Measurements from ENCODE around the gene MLKL. TPM values are rescaled to one million over a fixed set of nuclear protein-coding genes. Genes with fewer than 3 reads are reported as not detected.
"Not testable (repeated sequence)": the region's sequence is repeated elsewhere in the genome, so short reads cannot be mapped to it uniquely, and the experiment has no call there.

The MLKL gene
- total and polyA plus RNA-seq, 2 donors (not counting 3 experiments of a cell fraction or from before 2014, with no cell fraction given): 8.1 to 26.5 TPM

DNA sequence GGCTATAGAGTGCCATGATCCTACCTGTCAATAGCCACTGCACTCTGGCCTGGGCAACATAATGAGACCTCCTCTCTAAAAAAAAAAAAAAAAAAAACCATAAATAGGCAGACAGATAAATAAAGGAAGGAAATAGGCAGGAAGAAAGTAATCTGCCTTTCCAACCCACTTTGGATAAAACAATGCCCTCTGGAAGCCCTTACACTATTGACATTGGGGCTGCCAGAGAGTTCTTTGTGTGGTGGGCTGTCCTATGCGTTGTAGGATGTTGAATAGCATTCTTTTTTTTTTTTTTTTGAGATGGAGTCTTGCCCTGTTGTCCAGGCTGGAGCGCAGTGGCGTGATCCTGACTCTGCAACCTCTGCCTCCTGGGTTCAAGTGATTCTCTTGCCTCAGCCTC lies 26.8 kb downstream of the MLKL start:
- Histone ChIP-seq H3K4me1 (ENCODE audit: control insufficient read depth, extremely low read depth, insufficient read depth, low read length) (no peaks in the 10 kb centered on the region), H3K27ac (ENCODE audit: insufficient read depth, low read depth, low read length) (no peak overlapping the region), H3K36me3 (ENCODE audit: control insufficient read depth in 2 of 2, extremely low read depth in 1 of 2, insufficient read depth in 2 of 2, low read length in 2 of 2) (peaks cover 3 to 6% of the 10 kb centered on the region in 2 experiments), H2AFZ (ENCODE audit: low read depth, low read length) (no peak overlapping the region), H3K9ac (replicated peaks; ENCODE audit: extremely low read depth, insufficient read depth, low read length) (no peak overlapping the region), H3K4me2 (ENCODE audit: insufficient read depth, low read length) (no peak overlapping the region), H3K27me3 (ENCODE audit: control insufficient read depth in 2 of 2, insufficient read depth in 2 of 2, low read length in 2 of 2) (no peaks in the 10 kb centered on the region), H4K20me1 (replicated peaks; ENCODE audit: control insufficient read depth, extremely low read depth, insufficient read depth, low read length) (no peaks in the 10 kb centered on the region), H3K9me3 (replicated peaks; ENCODE audit: control insufficient read depth, insufficient read depth, low read length) (no peaks in the 10 kb centered on the region), H3K9me1 (replicated peaks; ENCODE audit: control insufficient read depth, extremely low read depth, insufficient read depth, low read length) (no peaks in the 10 kb centered on the region), H3K79me2 (ENCODE audit: control insufficient read depth, insufficient read depth, low read length) (no peaks in the 10 kb centered on the region), H3K4me3 (replicated peaks in 1 of 3; ENCODE audit: insufficient read depth in 1 of 3, low read depth in 1 of 3, low read length in 3 of 3) (no peak overlapping the region)
- intact Hi-C loops (cut with micrococcal nuclease) (no loop called here), dilution Hi-C loops (cut with MboI; ENCODE audit: extremely low pct_ligation_motif_present, low sequenced_read_pairs) (no loop called here)
- FAIRE-seq (no peak), DNase-seq (ENCODE audit: low read depth, low spot score) (no peak)
- ChIA-PET POLR2A (no interaction called here), CTCF (no interaction called here)
- TF ChIP-seq FOS (IDR thresholded peaks at IDR 0.05; ENCODE audit: borderline replicate concordance, insufficient read depth, low read length) (no peak), POLR2A (IDR thresholded peaks at IDR 0.05; ENCODE audit: low read depth, low read length) (no peak), EZH2 (IDR thresholded peaks at IDR 0.05; ENCODE audit: borderline replicate concordance, low read depth, low read length, severe bottlenecking) (no peak), JUN (IDR thresholded peaks at IDR 0.05; ENCODE audit: borderline replicate concordance, insufficient read depth, insufficient read length, low read depth) (no peak), POLR2AphosphoS5 (IDR thresholded peaks at IDR 0.05; ENCODE audit: insufficient read depth, low read depth, low read length) (no peak), MYC (IDR thresholded peaks at IDR 0.05; ENCODE audit: low read depth, low read length) (no peak), GATA2 (IDR thresholded peaks at IDR 0.05; ENCODE audit: insufficient read depth, insufficient read length, low read depth, low read length) (no peak)
- TF ChIP-seq, protein P1, sequence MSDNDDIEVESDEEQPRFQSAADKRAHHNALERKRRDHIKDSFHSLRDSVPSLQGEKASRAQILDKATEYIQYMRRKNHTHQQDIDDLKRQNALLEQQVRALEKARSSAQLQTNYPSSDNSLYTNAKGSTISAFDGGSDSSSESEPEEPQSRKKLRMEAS (IDR thresholded peaks at IDR 0.05; ENCODE audit: insufficient read depth, insufficient read length): no peak
- TF ChIP-seq, protein P2, sequence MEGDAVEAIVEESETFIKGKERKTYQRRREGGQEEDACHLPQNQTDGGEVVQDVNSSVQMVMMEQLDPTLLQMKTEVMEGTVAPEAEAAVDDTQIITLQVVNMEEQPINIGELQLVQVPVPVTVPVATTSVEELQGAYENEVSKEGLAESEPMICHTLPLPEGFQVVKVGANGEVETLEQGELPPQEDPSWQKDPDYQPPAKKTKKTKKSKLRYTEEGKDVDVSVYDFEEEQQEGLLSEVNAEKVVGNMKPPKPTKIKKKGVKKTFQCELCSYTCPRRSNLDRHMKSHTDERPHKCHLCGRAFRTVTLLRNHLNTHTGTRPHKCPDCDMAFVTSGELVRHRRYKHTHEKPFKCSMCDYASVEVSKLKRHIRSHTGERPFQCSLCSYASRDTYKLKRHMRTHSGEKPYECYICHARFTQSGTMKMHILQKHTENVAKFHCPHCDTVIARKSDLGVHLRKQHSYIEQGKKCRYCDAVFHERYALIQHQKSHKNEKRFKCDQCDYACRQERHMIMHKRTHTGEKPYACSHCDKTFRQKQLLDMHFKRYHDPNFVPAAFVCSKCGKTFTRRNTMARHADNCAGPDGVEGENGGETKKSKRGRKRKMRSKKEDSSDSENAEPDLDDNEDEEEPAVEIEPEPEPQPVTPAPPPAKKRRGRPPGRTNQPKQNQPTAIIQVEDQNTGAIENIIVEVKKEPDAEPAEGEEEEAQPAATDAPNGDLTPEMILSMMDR (IDR thresholded peaks at IDR 0.05; ENCODE audit: extremely low read depth in 1 of 2, insufficient read depth in 1 of 2, low read depth in 1 of 2, low read length in 2 of 2): no peak
- no TSS peak for BruUV-seq (replicated peaks)

DNA sequence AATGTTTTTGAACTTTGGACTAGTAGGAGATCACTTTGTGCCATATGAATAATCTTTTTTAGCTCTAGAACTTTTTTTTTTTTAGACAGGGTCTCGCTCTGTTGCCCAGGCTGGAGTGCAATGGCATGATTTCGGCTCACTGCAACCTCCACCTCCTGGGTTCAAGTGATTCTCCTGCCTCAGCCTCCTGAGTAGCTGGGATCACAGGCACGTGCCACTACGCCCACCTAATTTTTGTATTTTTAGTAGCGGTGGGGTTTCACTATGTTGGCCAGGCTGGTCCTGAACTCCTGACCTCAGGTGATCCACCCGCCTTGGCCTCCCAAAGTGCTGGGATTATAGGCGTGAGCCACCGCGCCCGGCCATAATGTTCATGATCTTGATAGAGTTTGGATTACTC lies 31.8 kb downstream of the MLKL start:
- H3K4me1 ChIP-seq (ENCODE audit: control insufficient read depth, extremely low read depth, insufficient read depth, low read length); FAIRE-seq; POLR2A ChIA-PET; H2AFZ ChIP-seq (ENCODE audit: low read depth, low read length); H3K9ac ChIP-seq (replicated peaks; ENCODE audit: extremely low read depth, insufficient read depth, low read length); H3K4me3 ChIP-seq (replicated peaks in 1 of 3; ENCODE audit: insufficient read depth in 1 of 3, low read depth in 1 of 3, low read length in 3 of 3); DNase-seq (ENCODE audit: low read depth, low spot score); H3K36me3 ChIP-seq (ENCODE audit: control insufficient read depth in 2 of 2, extremely low read depth in 1 of 2, insufficient read depth in 2 of 2, low read length in 2 of 2); BruUV-seq (replicated peaks); H3K4me2 ChIP-seq (ENCODE audit: insufficient read depth, low read length); dilution Hi-C loops (cut with MboI; ENCODE audit: extremely low pct_ligation_motif_present, low sequenced_read_pairs); H4K20me1 ChIP-seq (replicated peaks; ENCODE audit: control insufficient read depth, extremely low read depth, insufficient read depth, low read length); H3K9me3 ChIP-seq (replicated peaks; ENCODE audit: control insufficient read depth, insufficient read depth, low read length); H3K27me3 ChIP-seq (ENCODE audit: control insufficient read depth in 2 of 2, insufficient read depth in 2 of 2, low read length in 2 of 2); intact Hi-C loops (cut with micrococcal nuclease); H3K27ac ChIP-seq (ENCODE audit: insufficient read depth, low read depth, low read length); H3K9me1 ChIP-seq (replicated peaks; ENCODE audit: control insufficient read depth, extremely low read depth, insufficient read depth, low read length): not testable (repeated sequence)
- H3K79me2 ChIP-seq (ENCODE audit: control insufficient read depth, insufficient read depth, low read length): peaks cover 27% of the 10 kb centered on the region
- CTCF ChIA-PET: interaction anchor here (0.6 to 2.5 kb wide), 2 partner anchors 17 to 170 kb away, joined by 3 to 12 read pairs; no protein-coding TSS in a partner anchor
